Esophagus squamous epithelium (tissue), 4 donors: ENCODE data around the gene IL6.

ENCODE experiments used
- CTCF ChIP-seq, 6 experiments: fragments of 450-650 bp in 4 of 6; fragments of 200-600 bp in 2 of 6; sonication (generic) in 2 of 6; IDR thresholded peaks; one replicate each; pipeline ENCODE4 v1.5.1; 2016 to 2019; ENCODE audit warnings: antibody characterized with exemption in 6 of 6, mild to moderate bottlenecking in 4 of 6, moderate library complexity in 4 of 6
- POLR2A ChIP-seq, 4 donors: fragments of 450-650 bp; IDR thresholded peaks; one replicate each; pipeline ENCODE4 v1.6.1; 2017; ENCODE audit warnings: antibody characterized with exemption in 4 of 4, mild to moderate bottlenecking in 4 of 4, moderate library complexity in 3 of 4

GRCh38 chr7:22732556-22733126 is 5.6 kb downstream of the IL6 start:
- TF ChIP-seq POLR2A (IDR thresholded peaks at IDR 0.05): no peak
- TF ChIP-seq CTCF (IDR thresholded peaks at IDR 0.05): peak in 3 of 6 experiments; percentile 8 to 49 (median 29)
